Thyroid gland (tissue), 4 donors: ENCODE results near the gene PIGR. TPM values are rescaled to one million over a fixed set of nuclear protein-coding genes. Genes with fewer than 3 reads are reported as not detected.

Experiments used
- DNase-seq, 2 donors: peaks; one replicate each; pipeline ENCODE4 v3.0.0-alpha.2; 2019
- H3K27ac ChIP-seq, 3 donors: fragments of 200-600 bp; sonication (generic); 1 replicate in 2 of 3; 2 replicates in 1 of 3; pipeline ENCODE4 v1.5.1; 2016 to 2019; ENCODE audit warnings: mild to moderate bottlenecking in 1 of 3, moderate library complexity in 1 of 3
- H3K27me3 ChIP-seq: fragments of 200-600 bp; sonication (generic); one replicate; pipeline ENCODE4 v1.5.1; 2019
- H3K36me3 ChIP-seq, 2 donors: fragments of 200-600 bp; sonication (generic); one replicate each; pipeline ENCODE4 v1.5.1; 2016 to 2019
- H3K4me1 ChIP-seq, 2 donors: fragments of 200-600 bp; sonication (generic); one replicate each; pipeline ENCODE4 v1.5.1; 2017 to 2019
- H3K4me3 ChIP-seq, 3 donors: fragments of 200-600 bp; sonication (generic); replicated peaks in 1 of 3; 1 replicate in 2 of 3; 2 replicates in 1 of 3; pipeline ENCODE4 v1.5.1; 2016; ENCODE audit warnings: mild to moderate bottlenecking in 1 of 3
- H3K9me3 ChIP-seq: fragments of 200-600 bp; sonication (generic); one replicate; pipeline ENCODE4 v1.5.1; 2017
- POLR2A ChIP-seq, 2 donors: fragments of 450-650 bp; IDR thresholded peaks; one replicate each; pipeline ENCODE4 v1.6.1; 2017; ENCODE audit warnings: antibody characterized with exemption in 2 of 2, mild to moderate bottlenecking in 2 of 2, moderate library complexity in 1 of 2
- WGBS, 2 donors: methylation state at CpG; one replicate each; pipeline ENCODE4 v1.1.5; 2017; 5-methylcytosine and 5-hydroxymethylcytosine counted together
- intact Hi-C: fragments of 100-400 bp; cut with DNase I; formaldehyde crosslinking; loops from one replicate; pipeline ENCODE4 v1.15.1; 2023
- total RNA-seq, 4 donors: library from RNA; depleted of rRNA; stranded (reverse); fragments of >200 nt; gene quantifications; one replicate each; pipeline ENCODE4 v1.2.3, GENCODE V29; 2016
- TF ChIP-seq, protein P1 (sequence below), 6 experiments: fragments of 200-600 bp in 3 of 6; fragments of 450-650 bp in 3 of 6; sonication (generic) in 3 of 6; IDR thresholded peaks; one replicate each; pipeline ENCODE4 v1.5.1; 2016 to 2019; ENCODE audit warnings: antibody characterized with exemption in 6 of 6, mild to moderate bottlenecking in 2 of 6, inconsistent platforms in 1 of 6, moderate library complexity in 1 of 6

Gene PIGR
- total RNA-seq, 4 donors from 2014 or later = 0.11 to 1.2 (median 0.75) TPM; not detected in 1

DNA sequence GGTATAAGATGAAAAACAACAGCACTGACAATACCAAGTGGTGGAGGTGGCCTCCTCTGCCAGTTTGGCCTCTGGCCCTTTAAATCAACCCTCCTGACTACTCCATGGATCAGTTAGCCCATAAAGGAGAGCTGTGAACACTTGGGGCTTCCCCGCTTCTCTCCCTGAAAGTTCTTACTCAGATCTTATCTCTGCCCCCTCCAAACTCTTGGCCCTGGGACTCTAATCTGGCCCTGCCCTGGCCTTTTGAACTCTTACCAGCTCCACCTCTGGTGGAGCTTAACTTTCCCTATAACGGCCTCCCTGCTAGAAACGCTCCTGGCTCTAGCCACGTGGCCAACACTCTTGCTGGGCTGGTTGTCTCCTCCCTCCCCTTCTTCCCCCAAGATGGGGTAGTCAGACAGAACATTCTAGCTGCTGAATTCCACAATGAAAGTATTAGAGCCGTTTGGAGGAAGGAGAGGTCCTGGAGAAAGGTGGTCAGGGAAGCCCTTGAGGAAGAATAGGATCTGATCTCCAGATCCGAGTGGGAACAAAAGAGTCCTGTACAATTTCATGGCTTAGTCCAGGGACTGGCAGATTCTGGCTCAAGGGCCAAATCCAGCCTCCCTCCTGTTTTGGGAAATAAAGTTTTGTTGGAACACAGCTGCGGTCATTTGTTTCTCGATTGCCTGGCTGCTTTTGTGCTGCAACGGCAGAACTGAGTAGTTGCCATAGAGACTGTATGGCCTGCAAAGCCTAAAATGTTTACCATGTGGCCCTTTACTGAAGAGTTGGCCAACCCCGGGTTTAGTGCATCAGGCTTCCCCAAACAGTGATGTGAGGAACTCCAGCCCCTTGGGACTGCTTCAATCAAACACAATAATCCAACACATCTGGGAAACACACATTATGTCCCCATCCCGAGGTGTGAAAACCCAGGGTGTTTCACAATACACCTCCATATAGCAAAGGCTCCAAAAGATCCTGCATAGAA is 9.5 kb upstream of the PIGR start:
- Histone ChIP-seq H3K4me1 (peaks cover 10 to 19% of the 10 kb centered on the region in 2 donors), H3K36me3 (no peaks in the 10 kb centered on the region), H3K4me3 (no peak overlapping the region), H3K27ac (no peak overlapping the region), H3K9me3 (no peaks in the 10 kb centered on the region), H3K27me3 (no peaks in the 10 kb centered on the region)
- TF ChIP-seq, protein P1, sequence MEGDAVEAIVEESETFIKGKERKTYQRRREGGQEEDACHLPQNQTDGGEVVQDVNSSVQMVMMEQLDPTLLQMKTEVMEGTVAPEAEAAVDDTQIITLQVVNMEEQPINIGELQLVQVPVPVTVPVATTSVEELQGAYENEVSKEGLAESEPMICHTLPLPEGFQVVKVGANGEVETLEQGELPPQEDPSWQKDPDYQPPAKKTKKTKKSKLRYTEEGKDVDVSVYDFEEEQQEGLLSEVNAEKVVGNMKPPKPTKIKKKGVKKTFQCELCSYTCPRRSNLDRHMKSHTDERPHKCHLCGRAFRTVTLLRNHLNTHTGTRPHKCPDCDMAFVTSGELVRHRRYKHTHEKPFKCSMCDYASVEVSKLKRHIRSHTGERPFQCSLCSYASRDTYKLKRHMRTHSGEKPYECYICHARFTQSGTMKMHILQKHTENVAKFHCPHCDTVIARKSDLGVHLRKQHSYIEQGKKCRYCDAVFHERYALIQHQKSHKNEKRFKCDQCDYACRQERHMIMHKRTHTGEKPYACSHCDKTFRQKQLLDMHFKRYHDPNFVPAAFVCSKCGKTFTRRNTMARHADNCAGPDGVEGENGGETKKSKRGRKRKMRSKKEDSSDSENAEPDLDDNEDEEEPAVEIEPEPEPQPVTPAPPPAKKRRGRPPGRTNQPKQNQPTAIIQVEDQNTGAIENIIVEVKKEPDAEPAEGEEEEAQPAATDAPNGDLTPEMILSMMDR (IDR thresholded peaks at IDR 0.05) = no peak
- no peak for TF ChIP-seq POLR2A (IDR thresholded peaks at IDR 0.05)
- DNase-seq = peak; percentile 34 to 44
- 44 to 50% methylated on average over 11 of the region's 11 CpGs for WGBS, 2 donors
- intact Hi-C loops = no loop called here

DNA sequence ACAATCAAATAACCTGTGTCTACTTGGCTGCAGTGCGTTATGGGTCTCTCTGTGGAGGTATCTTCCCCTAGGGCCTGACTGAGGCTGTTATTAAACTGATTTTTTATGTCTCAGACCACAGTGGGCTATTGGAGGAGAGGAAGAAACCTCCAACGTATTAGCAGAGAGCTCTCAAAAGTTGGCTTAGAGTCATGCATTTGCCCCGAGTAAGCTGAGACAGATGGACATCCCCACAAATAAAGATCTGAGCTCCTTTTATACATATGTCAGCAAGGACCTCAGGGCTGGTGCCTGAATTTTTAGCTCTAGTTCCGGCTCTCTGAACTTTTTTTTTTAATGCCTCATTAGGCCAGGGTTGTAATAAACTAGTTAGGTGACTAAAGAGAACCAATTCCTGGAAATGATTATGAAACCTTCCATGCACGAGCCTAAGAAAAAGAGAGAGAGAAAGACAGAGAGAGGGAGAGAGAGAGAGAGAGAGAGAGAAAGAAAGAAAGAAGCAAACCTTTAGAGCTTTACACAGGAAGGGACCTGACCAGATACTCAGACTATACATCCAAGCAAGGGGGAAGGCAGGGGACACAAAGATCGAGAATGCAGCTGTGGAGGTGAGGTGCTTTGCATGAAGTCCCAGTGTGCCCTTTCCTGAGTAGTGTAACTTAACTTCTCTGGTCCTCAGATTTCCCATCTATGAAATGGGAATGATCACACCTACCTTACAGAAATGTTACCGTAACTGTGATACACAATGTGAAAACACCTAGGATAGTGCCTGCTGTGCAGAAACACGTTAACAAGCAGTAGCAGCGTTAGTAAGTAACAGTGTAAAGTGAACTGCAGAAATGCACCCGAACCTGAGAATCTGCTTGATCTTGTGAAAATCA is 8.4 kb upstream of the PIGR start:
- H3K27me3 ChIP-seq = no peaks in the 10 kb centered on the region
- DNase-seq = no peak
- intact Hi-C loops = no loop called here
- H3K9me3 ChIP-seq = no peaks in the 10 kb centered on the region
- TF ChIP-seq, protein P1 (IDR thresholded peaks at IDR 0.05) = no peak
- TF ChIP-seq POLR2A (IDR thresholded peaks at IDR 0.05) = no peak
- 65 to 69% methylated on average over 10 of the region's 10 CpGs for WGBS, 2 donors
- H3K4me3 ChIP-seq = no peak overlapping the region
- H3K36me3 ChIP-seq = no peaks in the 10 kb centered on the region
- peaks cover 10 to 19% of the 10 kb centered on the region in 2 donors for H3K4me1 ChIP-seq
- H3K27ac ChIP-seq = no peak overlapping the region

- DNase-seq = peak; percentile 41 to 43
- 97 to 100% methylated on average over 2 of the region's 2 CpGs for WGBS, 2 donors
- H3K4me1 ChIP-seq = peaks cover 10 to 19% of the 10 kb centered on the region in 2 donors
- H3K9me3 ChIP-seq = no peaks in the 10 kb centered on the region
- H3K36me3 ChIP-seq = no peaks in the 10 kb centered on the region
- H3K27me3 ChIP-seq = no peaks in the 10 kb centered on the region
- H3K27ac ChIP-seq = no peak overlapping the region
- H3K4me3 ChIP-seq = no peak overlapping the region
- intact Hi-C loops = no loop called here
- TF ChIP-seq, protein P1 (IDR thresholded peaks at IDR 0.05) = no peak
- no peak for TF ChIP-seq POLR2A (IDR thresholded peaks at IDR 0.05)
These were observed 7.4 kb upstream of the PIGR start for GRCh38 chr1:206953626-206954025.

DNA sequence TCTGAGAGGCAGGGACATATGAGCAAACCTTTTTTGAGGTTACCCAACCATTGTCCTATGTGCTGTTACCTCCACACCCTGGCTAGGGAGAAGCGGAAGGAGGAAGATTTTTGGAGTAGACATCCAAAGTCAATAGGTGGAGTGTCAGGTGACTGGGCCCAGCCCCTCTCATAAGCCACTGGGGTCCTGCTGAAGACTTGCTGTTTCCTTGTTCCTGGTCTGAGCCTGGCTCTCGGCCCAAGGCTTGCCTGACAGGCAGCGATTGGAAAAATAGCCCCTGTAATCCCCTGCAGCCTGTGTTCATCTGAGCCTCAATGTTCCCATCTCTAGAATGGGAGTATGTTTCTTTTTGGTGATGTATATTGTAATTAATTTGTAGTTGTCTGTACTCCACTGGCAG is 6.9 kb upstream of the PIGR start:
- no peak overlapping the region for H3K4me3 ChIP-seq
- no peak for DNase-seq
- no peaks in the 10 kb centered on the region for H3K27me3 ChIP-seq
- no peaks in the 10 kb centered on the region for H3K36me3 ChIP-seq
- H3K4me1 ChIP-seq = peaks cover 10 to 19% of the 10 kb centered on the region in 2 donors
- TF ChIP-seq, protein P1 (IDR thresholded peaks at IDR 0.05) = no peak
- no peak for TF ChIP-seq POLR2A (IDR thresholded peaks at IDR 0.05)
- H3K27ac ChIP-seq = no peak overlapping the region
- intact Hi-C loops = no loop called here
- 87 to 94% methylated on average over 3 of the region's 3 CpGs for WGBS, 2 donors
- no peaks in the 10 kb centered on the region for H3K9me3 ChIP-seq
